Kidney epithelial cell (primary cell): ENCODE results near the gene PCDHB5. TPM values are rescaled to one million over a fixed set of nuclear protein-coding genes. Genes with fewer than 3 reads are reported as not detected.
"Not testable (repeated sequence)": the region's sequence is repeated elsewhere in the genome, so short reads cannot be mapped to it uniquely, and the experiment has no call there.

Experiments
- DNase-seq: peaks from one replicate; pipeline ENCODE4 v3.0.0-alpha.2; 2010; ENCODE audit warnings: low read depth
- H3K27me3 ChIP-seq: 2 replicates; pipeline ENCODE4 v1.6.0; 2011; ENCODE audit warnings: low read length; ENCODE audit not compliant: control insufficient read depth, insufficient read depth
- H3K36me3 ChIP-seq: 2 replicates; pipeline ENCODE4 v1.5.1; 2011; ENCODE audit warnings: low read length; ENCODE audit not compliant: control insufficient read depth, insufficient read depth
- H3K4me3 ChIP-seq: 2 replicates; pipeline ENCODE4 v1.5.1; 2011; ENCODE audit warnings: low read depth, mild to moderate bottlenecking, control low read depth, low read length
- CTCF ChIP-seq: IDR thresholded peaks from 2 replicates; pipeline ENCODE4 v1.5.1; 2011; ENCODE audit warnings: mild to moderate bottlenecking, moderate library complexity, low read length, control low read depth, inconsistent platforms; ENCODE audit not compliant: insufficient read depth, poor library complexity, severe bottlenecking
- total RNA-seq: library from RNA; depleted of rRNA; stranded (reverse); fragments of >200 nt; gene quantifications from 2 replicates; pipeline ENCODE4 v1.2.3, GENCODE V29; 2015

The PCDHB5 gene
- total RNA-seq, 1 donor from 2014 or later = 3.1 TPM

GRCh38 chr5:141101059-141101458 lies 33.9 kb upstream of the PCDHB5 start:
- Histone ChIP-seq H3K27me3 (no peaks in the 10 kb centered on the region), H3K36me3 (no peaks in the 10 kb centered on the region), H3K4me3 (no peak overlapping the region)
- DNase-seq = no peak
- no peak for TF ChIP-seq CTCF

- not testable (repeated sequence) for DNase-seq, H3K27me3 ChIP-seq, H3K36me3 ChIP-seq, H3K4me3 ChIP-seq
Measured at GRCh38 chr5:141102070-141102469, 32.9 kb upstream of the PCDHB5 start.

- not testable (repeated sequence) for DNase-seq, H3K4me3 ChIP-seq, H3K27me3 ChIP-seq, H3K36me3 ChIP-seq
Measured at GRCh38 chr5:141102471-141102870, 32.5 kb upstream of the PCDHB5 start.

GRCh38 chr5:141105350-141105749 lies 29.7 kb upstream of the PCDHB5 start:
- H3K27me3 ChIP-seq = no peaks in the 10 kb centered on the region
- TF ChIP-seq CTCF = no peak
- DNase-seq = no peak
- H3K36me3 ChIP-seq = no peaks in the 10 kb centered on the region
- H3K4me3 ChIP-seq = no peak overlapping the region

GRCh38 chr5:141119250-141119649 lies 15.8 kb upstream of the PCDHB5 start:
- TF ChIP-seq CTCF = no peak
- Histone ChIP-seq H3K36me3 (no peaks in the 10 kb centered on the region), H3K4me3 (no peak overlapping the region), H3K27me3 (no peaks in the 10 kb centered on the region)
- no peak for DNase-seq

- TF ChIP-seq CTCF = no peak
- Histone ChIP-seq H3K4me3 (no peak within 1 kb of the TSS), H3K27me3 (no peaks in the 10 kb centered on the region), H3K36me3 (no peaks in the 10 kb centered on the region)
- DNase-seq = no peak
Measured at GRCh38 chr5:141121563-141121962, 13.4 kb upstream of the PCDHB5 start, which contains the start of gene PCDHB4. PCDHB4 (plus strand) TSS chr5:141121818; CDS start chr5:141121999, 181 bp downstream.

DNA sequence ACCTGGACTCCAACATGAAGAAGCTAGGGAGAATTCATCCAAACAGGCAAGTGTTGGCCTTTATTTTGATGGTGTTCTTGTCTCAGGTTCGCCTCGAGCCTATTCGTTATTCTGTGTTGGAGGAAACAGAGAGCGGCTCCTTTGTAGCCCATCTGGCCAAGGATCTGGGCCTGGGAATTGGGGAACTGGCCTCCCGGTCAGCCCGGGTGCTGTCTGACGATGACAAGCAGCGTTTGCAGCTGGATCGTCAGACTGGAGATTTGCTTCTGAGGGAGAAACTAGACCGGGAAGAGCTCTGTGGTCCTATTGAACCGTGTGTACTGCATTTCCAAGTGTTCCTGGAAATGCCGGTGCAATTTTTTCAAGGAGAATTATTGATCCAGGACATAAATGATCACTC lies 13.0 kb upstream of the PCDHB5 start:
- no peak for DNase-seq
- no peaks in the 10 kb centered on the region for H3K27me3 ChIP-seq
- H3K4me3 ChIP-seq = no peak overlapping the region
- TF ChIP-seq CTCF = no peak
- no peaks in the 10 kb centered on the region for H3K36me3 ChIP-seq

DNA sequence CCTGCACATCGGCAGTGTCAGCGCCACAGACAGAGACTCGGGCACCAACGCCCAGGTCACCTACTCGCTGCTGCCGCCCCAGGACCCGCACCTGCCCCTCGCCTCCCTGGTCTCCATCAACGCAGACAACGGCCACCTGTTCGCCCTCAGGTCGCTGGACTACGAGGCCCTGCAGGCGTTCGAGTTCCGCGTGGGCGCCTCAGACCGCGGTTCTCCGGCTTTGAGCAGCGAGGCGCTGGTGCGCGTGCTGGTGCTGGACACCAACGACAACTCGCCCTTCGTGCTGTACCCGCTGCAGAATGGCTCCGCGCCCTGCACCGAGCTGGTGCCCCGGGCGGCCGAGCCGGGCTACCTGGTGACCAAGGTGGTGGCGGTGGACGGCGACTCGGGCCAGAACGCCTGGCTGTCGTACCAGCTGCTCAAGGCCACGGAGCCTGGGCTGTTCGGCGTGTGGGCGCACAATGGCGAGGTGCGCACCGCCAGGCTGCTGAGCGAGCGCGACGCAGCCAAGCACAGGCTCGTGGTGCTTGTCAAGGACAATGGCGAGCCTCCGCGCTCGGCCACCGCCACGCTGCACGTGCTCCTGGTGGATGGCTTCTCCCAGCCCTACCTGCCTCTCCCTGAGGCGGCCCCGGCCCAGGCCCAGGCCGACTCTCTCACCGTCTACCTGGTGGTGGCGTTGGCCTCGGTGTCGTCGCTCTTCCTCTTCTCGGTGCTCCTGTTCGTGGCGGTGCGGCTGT lies 11.4 kb upstream of the PCDHB5 start:
- not testable (repeated sequence) for DNase-seq, H3K36me3 ChIP-seq, H3K4me3 ChIP-seq, H3K27me3 ChIP-seq
